ENCODE results near the gene BOLA1.

Gene BOLA1

GRCh38 chr1:149917571-149918144 lies 18.3 kb downstream of the BOLA1 start, which contains the start of gene SV2A (continued):
- TF ChIP-seq, protein P1, sequence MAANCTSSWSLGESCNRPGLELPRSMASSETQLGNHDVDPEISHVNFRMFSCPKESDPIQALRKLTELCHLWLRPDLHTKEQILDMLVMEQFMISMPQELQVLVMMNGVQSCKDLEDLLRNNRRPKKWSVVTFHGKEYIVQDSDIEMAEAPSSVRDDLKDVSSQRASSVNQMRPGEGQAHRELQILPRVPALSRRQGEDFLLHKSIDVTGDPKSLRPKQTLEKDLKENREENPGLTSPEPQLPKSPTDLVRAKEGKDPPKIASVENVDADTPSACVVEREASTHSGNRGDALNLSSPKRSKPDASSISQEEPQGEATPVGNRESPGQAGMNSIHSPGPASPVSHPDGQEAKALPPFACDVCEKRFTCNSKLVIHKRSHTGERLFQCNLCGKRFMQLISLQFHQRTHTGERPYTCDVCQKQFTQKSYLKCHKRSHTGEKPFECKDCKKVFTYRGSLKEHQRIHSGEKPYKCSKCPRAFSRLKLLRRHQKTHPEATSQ (tag by site-specific recombination; IDR thresholded peaks at IDR 0.05): no peak
- TF ChIP-seq, protein P2, sequence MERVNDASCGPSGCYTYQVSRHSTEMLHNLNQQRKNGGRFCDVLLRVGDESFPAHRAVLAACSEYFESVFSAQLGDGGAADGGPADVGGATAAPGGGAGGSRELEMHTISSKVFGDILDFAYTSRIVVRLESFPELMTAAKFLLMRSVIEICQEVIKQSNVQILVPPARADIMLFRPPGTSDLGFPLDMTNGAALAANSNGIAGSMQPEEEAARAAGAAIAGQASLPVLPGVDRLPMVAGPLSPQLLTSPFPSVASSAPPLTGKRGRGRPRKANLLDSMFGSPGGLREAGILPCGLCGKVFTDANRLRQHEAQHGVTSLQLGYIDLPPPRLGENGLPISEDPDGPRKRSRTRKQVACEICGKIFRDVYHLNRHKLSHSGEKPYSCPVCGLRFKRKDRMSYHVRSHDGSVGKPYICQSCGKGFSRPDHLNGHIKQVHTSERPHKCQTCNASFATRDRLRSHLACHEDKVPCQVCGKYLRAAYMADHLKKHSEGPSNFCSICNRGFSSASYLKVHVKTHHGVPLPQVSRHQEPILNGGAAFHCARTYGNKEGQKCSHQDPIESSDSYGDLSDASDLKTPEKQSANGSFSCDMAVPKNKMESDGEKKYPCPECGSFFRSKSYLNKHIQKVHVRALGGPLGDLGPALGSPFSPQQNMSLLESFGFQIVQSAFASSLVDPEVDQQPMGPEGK (tag by site-specific recombination; IDR thresholded peaks at IDR 0.05): peak; percentile 79
- TF ChIP-seq KLF16 (tag by site-specific recombination; IDR thresholded peaks at IDR 0.05) (no peak), KLF9 (tag by site-specific recombination; IDR thresholded peaks at IDR 0.05; ENCODE audit: low read depth) (peak; percentile 66), ZBTB1 (tag by site-specific recombination; IDR thresholded peaks at IDR 0.05) (no peak), SP2 (tag by site-specific recombination; IDR thresholded peaks at IDR 0.05) (peak; percentile 70), ZNF433 (tag by site-specific recombination; IDR thresholded peaks at IDR 0.05; ENCODE audit: low read depth) (no peak), ZNF843 (tag by site-specific recombination; IDR thresholded peaks at IDR 0.05) (no peak), ZNF558 (tag by site-specific recombination; IDR thresholded peaks at IDR 0.05) (no peak), ZNF664 (tag by site-specific recombination; IDR thresholded peaks at IDR 0.05) (no peak), HOXA7 (CRISPR knock-in tag; IDR thresholded peaks at IDR 0.05; ENCODE audit: borderline replicate concordance) (no peak), AEBP2 (tag by site-specific recombination; IDR thresholded peaks at IDR 0.05; ENCODE audit: borderline replicate concordance) (no peak), ZNF335 (tag by site-specific recombination; conservative IDR thresholded peaks at IDR 0.05) (peak; percentile 77), ZNF37A (tag by site-specific recombination; IDR thresholded peaks at IDR 0.05) (no peak), ZNF26 (tag by site-specific recombination; IDR thresholded peaks at IDR 0.05) (no peak), SALL2 (tag by site-specific recombination; IDR thresholded peaks at IDR 0.05; ENCODE audit: borderline replicate concordance) (no peak), ZNF792 (tag by site-specific recombination; IDR thresholded peaks at IDR 0.05) (no peak), ZNF354C (tag by site-specific recombination; IDR thresholded peaks at IDR 0.05; ENCODE audit: borderline replicate concordance, low read depth) (no peak), ZSCAN30 (tag by site-specific recombination; IDR thresholded peaks at IDR 0.05) (no peak), ZNF274 (IDR thresholded peaks at IDR 0.05; ENCODE audit: low read length) (no peak), ZNF274 (tag by site-specific recombination; IDR thresholded peaks at IDR 0.05; ENCODE audit: borderline replicate concordance) (no peak), YY1 (tag by site-specific recombination; IDR thresholded peaks at IDR 0.05) (no peak), ZNF266 (tag by site-specific recombination; IDR thresholded peaks at IDR 0.05; ENCODE audit: low read depth) (no peak), HOXC10 (CRISPR knock-in tag; IDR thresholded peaks at IDR 0.05) (no peak), ZNF214 (tag by site-specific recombination; IDR thresholded peaks at IDR 0.05; ENCODE audit: borderline replicate concordance) (no peak), ZNF501 (tag by site-specific recombination; IDR thresholded peaks at IDR 0.05) (peak; percentile 66)
- TF ChIP-seq, protein P3, sequence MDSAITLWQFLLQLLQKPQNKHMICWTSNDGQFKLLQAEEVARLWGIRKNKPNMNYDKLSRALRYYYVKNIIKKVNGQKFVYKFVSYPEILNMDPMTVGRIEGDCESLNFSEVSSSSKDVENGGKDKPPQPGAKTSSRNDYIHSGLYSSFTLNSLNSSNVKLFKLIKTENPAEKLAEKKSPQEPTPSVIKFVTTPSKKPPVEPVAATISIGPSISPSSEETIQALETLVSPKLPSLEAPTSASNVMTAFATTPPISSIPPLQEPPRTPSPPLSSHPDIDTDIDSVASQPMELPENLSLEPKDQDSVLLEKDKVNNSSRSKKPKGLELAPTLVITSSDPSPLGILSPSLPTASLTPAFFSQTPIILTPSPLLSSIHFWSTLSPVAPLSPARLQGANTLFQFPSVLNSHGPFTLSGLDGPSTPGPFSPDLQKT (IDR thresholded peaks at IDR 0.05; ENCODE audit: borderline replicate concordance, low read depth, low read length): no peak
- TF ChIP-seq, protein P4, sequence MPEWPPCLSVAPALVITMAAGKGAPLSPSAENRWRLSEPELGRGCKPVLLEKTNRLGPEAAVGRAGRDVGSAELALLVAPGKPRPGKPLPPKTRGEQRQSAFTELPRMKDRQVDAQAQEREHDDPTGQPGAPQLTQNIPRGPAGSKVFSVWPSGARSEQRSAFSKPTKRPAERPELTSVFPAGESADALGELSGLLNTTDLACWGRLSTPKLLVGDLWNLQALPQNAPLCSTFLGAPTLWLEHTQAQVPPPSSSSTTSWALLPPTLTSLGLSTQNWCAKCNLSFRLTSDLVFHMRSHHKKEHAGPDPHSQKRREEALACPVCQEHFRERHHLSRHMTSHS (tag by site-specific recombination; IDR thresholded peaks at IDR 0.05): no peak
- TF ChIP-seq, protein P5, sequence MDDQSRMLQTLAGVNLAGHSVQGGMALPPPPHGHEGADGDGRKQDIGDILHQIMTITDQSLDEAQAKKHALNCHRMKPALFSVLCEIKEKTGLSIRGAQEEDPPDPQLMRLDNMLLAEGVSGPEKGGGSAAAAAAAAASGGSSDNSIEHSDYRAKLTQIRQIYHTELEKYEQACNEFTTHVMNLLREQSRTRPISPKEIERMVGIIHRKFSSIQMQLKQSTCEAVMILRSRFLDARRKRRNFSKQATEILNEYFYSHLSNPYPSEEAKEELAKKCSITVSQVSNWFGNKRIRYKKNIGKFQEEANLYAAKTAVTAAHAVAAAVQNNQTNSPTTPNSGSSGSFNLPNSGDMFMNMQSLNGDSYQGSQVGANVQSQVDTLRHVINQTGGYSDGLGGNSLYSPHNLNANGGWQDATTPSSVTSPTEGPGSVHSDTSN (CRISPR knock-in tag; IDR thresholded peaks at IDR 0.05): no peak
- TF ChIP-seq, protein P6, sequence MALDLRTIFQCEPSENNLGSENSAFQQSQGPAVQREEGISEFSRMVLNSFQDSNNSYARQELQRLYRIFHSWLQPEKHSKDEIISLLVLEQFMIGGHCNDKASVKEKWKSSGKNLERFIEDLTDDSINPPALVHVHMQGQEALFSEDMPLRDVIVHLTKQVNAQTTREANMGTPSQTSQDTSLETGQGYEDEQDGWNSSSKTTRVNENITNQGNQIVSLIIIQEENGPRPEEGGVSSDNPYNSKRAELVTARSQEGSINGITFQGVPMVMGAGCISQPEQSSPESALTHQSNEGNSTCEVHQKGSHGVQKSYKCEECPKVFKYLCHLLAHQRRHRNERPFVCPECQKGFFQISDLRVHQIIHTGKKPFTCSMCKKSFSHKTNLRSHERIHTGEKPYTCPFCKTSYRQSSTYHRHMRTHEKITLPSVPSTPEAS (tag by site-specific recombination; IDR thresholded peaks at IDR 0.05): no peak

Data from HEK293 (cell line).